ENCODE data around the gene ZNF595. TPM values are rescaled to one million over a fixed set of nuclear protein-coding genes. Genes with fewer than 3 reads are reported as not detected.
"Not testable (repeated sequence)": the region's sequence is repeated elsewhere in the genome, so short reads cannot be mapped to it uniquely, and the experiment has no call there.

Gene ZNF595
- total RNA-seq, 1 experiment from 2014 or later = 12.5 TPM

DNA sequence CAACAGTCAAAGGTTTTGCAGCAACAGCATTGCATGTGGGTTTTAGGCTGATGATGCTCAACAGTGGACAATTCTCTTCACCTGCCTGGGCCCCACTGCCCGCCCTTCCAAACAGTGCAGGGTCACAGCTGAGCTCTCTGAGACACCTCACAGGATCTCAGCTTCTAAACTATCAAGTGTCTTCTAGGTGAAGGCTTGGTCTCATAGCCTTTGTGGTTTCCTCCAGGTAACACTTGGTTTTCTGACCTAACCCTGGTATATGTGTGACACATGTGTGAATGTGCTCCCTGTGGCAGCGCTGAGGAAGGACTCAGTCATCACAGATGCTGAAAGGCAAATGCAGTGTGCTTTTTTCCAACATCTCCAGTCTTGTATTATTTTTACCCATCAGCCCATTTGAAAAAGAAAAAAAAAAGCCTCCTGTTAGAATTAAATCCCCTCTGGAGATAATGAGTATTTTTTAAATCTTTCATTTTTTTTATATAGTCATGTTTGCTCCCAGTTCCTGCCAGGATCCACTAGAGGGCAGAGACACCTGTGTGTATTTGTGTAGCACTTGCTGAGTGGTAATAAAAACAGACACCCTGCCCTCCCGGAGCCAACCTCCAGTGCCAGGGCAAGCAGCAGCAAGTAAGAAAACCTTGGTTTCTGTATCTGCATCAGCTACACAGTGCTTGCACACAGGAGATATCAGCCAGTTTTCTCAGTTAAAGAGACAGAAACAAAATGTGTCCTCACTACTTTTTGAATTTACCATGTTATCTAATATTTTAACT lies 24.2 kb upstream of the ZNF595 start:
- not testable (repeated sequence) for H2BK120ac ChIP-seq (ENCODE audit: low read depth, low read length, poor library complexity, severe bottlenecking); H4K20me1 ChIP-seq (ENCODE audit: control insufficient read depth, insufficient read depth, insufficient read length); H3K23me2 ChIP-seq (ENCODE audit: insufficient read length, low read depth, low read length, poor library complexity, severe bottlenecking); H3K79me1 ChIP-seq (ENCODE audit: insufficient read depth, low read depth, low read length, poor library complexity, severe bottlenecking); H4K5ac ChIP-seq (ENCODE audit: insufficient read length, low read depth, low read length); H3K9ac ChIP-seq (ENCODE audit: extremely low read depth, insufficient read length, low read length); H3K4me1 Mint-ChIP-seq; H2BK12ac ChIP-seq (ENCODE audit: insufficient read length, low read depth, low read length); H4K91ac ChIP-seq (ENCODE audit: insufficient read length, low read depth, low read length); H3K27me3 Mint-ChIP-seq (ENCODE audit: low read depth); H3K4ac ChIP-seq (ENCODE audit: low read depth, low read length); H4K8ac ChIP-seq (replicated peaks; ENCODE audit: insufficient read length, low read depth, low read length); H3K79me2 ChIP-seq (ENCODE audit: insufficient read depth, low read length); H2AK5ac ChIP-seq (ENCODE audit: insufficient read length, low read length); H3K56ac ChIP-seq (ENCODE audit: insufficient read length, low read depth, low read length); H2BK15ac ChIP-seq (ENCODE audit: low read depth, low read length); H3K18ac ChIP-seq (ENCODE audit: insufficient read length, low read depth, low read length); H3K4me1 ChIP-seq (ENCODE audit: insufficient read depth, low read length); DNase-seq; H3K4me3 Mint-ChIP-seq; H3K27ac ChIP-seq (ENCODE audit: insufficient read length, low read depth, low read length); H3K27ac Mint-ChIP-seq; H3K23ac ChIP-seq (ENCODE audit: insufficient read length, low read depth, low read length); H3K14ac ChIP-seq (ENCODE audit: insufficient read depth, low read length); H3K9me3 ChIP-seq (ENCODE audit: control insufficient read depth, low read depth, low read length); H2AFZ ChIP-seq (ENCODE audit: low read length); H3T11ph ChIP-seq (ENCODE audit: low read length); H2BK5ac ChIP-seq (ENCODE audit: insufficient read length, low read length); H3K4me2 ChIP-seq (ENCODE audit: insufficient read depth, insufficient read length, low read length); H2BK20ac ChIP-seq (ENCODE audit: low read depth, low read length, poor library complexity, severe bottlenecking); H3K27me3 ChIP-seq (ENCODE audit: insufficient read depth, low read length); H3K36me3 Mint-ChIP-seq (ENCODE audit: insufficient read depth in 1 of 3, low read depth in 3 of 3)
- no CpG with 5 or more reads among the region's 3 CpGs for WGBS (ENCODE audit: extremely low coverage, insufficient read length, low lambda C conversion rate)
- H3K9me3 Mint-ChIP-seq = peaks cover 14 to 18% of the 10 kb centered on the region in 2 experiments

DNA sequence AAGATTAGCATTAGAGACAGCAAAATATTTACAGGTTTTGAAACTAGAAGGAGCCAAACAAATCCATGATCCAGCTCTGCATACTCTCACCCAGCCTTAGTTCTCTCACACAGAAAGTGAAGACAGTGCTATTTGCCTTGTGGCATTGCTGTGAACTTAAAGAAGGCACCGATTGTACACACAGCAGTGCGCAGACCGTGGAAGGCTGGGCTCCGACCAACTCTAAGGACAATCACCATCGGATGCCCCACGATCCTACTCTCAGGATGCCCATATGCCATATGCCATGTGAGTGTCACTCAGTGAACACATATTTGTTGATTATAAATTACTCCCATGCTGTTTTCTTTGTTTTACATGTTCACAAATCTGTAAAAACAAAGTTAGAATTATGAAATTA lies 19.8 kb upstream of the ZNF595 start:
- H4K8ac ChIP-seq (replicated peaks; ENCODE audit: insufficient read length, low read depth, low read length); H3K23ac ChIP-seq (ENCODE audit: insufficient read length, low read depth, low read length); H3K18ac ChIP-seq (ENCODE audit: insufficient read length, low read depth, low read length); H3K27me3 Mint-ChIP-seq (ENCODE audit: low read depth); H3K4me1 Mint-ChIP-seq; H3K4me3 Mint-ChIP-seq; H4K20me1 ChIP-seq (ENCODE audit: control insufficient read depth, insufficient read depth, insufficient read length); H3K9me3 ChIP-seq (ENCODE audit: control insufficient read depth, low read depth, low read length); H3K79me2 ChIP-seq (ENCODE audit: insufficient read depth, low read length); H3K4ac ChIP-seq (ENCODE audit: low read depth, low read length); H3K14ac ChIP-seq (ENCODE audit: insufficient read depth, low read length); H3K4me1 ChIP-seq (ENCODE audit: insufficient read depth, low read length); H3K23me2 ChIP-seq (ENCODE audit: insufficient read length, low read depth, low read length, poor library complexity, severe bottlenecking); H3K56ac ChIP-seq (ENCODE audit: insufficient read length, low read depth, low read length); H3K79me1 ChIP-seq (ENCODE audit: insufficient read depth, low read depth, low read length, poor library complexity, severe bottlenecking); H3K4me2 ChIP-seq (ENCODE audit: insufficient read depth, insufficient read length, low read length); H2BK5ac ChIP-seq (ENCODE audit: insufficient read length, low read length); H2AFZ ChIP-seq (ENCODE audit: low read length); H2BK12ac ChIP-seq (ENCODE audit: insufficient read length, low read depth, low read length); H3T11ph ChIP-seq (ENCODE audit: low read length); H3K9ac ChIP-seq (ENCODE audit: extremely low read depth, insufficient read length, low read length); H4K5ac ChIP-seq (ENCODE audit: insufficient read length, low read depth, low read length); H2BK20ac ChIP-seq (ENCODE audit: low read depth, low read length, poor library complexity, severe bottlenecking); DNase-seq; H3K27ac Mint-ChIP-seq; H2AK5ac ChIP-seq (ENCODE audit: insufficient read length, low read length); H3K27me3 ChIP-seq (ENCODE audit: insufficient read depth, low read length); H4K91ac ChIP-seq (ENCODE audit: insufficient read length, low read depth, low read length); H3K27ac ChIP-seq (ENCODE audit: insufficient read length, low read depth, low read length); H2BK120ac ChIP-seq (ENCODE audit: low read depth, low read length, poor library complexity, severe bottlenecking); H2BK15ac ChIP-seq (ENCODE audit: low read depth, low read length); H3K36me3 Mint-ChIP-seq (ENCODE audit: insufficient read depth in 1 of 3, low read depth in 3 of 3): not testable (repeated sequence)
- peaks cover 16 to 19% of the 10 kb centered on the region in 2 experiments for H3K9me3 Mint-ChIP-seq
- WGBS (ENCODE audit: extremely low coverage, insufficient read length, low lambda C conversion rate) = no CpG with 5 or more reads among the region's 6 CpGs

Data from H9 (cell line).